GM18499 (cell line): Measurements from ENCODE around the gene SHROOM3.
"Not testable (repeated sequence)": the region's sequence is repeated elsewhere in the genome, so short reads cannot be mapped to it uniquely, and the experiment has no call there.

Source experiments
- ATAC-seq: cut with Tn5 transposase; IDR thresholded peaks from one replicate; pipeline ENCODE4 v1.9.1; 2021; ENCODE audit warnings: moderate number of reproducible peaks; ENCODE audit not compliant: insufficient read depth, unreplicated experiment

SHROOM3 gene

DNA sequence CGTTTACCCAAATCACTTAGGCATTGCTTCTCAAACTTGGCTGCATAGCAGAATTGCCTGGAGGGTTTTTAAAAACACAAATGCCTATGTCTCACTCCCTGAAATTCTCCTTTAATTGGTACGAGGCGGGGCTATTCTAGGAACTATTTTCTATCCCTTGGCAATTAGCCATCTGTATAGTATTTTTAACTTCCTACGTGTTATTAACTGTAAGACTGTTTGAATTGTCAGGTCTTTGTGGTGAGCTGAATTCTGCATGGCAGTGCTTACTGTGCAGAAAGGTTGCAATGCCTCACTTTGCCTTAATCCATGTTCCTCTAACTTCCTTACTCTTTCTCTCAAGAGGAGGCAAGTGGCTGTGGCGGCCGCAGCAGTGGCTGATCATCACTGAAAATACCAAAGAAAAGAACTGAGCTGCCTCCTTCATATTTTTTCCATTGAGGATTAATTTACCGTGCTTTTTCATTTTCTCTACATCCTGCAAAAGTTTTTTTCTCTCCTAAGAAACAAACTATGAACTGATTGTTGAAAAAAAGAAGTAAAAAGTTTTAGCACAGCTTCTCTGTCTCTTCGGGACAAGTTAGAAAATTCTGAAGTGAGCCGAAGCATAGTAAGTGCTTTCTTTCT is at the start of gene SHROOM3:
Gene SHROOM3 (plus strand): TSS at position 329 of the 627 bp plus-strand sequence. CDS start 824 bp downstream, outside the sequence.
- no peak for ATAC-seq

GRCh38 chr4:76385974-76386373 is 49.1 kb upstream of the SHROOM3 start:
- no peak for ATAC-seq

GRCh38 chr4:76386566-76387305 is 48.3 kb upstream of the SHROOM3 start:
- no peak for ATAC-seq

GRCh38 chr4:76388160-76388908 is 46.7 kb upstream of the SHROOM3 start:
- ATAC-seq, result no peak

GRCh38 chr4:76401654-76402053 is 33.4 kb upstream of the SHROOM3 start:
- ATAC-seq, result no peak

GRCh38 chr4:76406081-76406480 is 28.9 kb upstream of the SHROOM3 start:
- no peak for ATAC-seq

- ATAC-seq, result no peak
Measured at GRCh38 chr4:76407440-76408119, 27.4 kb upstream of the SHROOM3 start.

DNA sequence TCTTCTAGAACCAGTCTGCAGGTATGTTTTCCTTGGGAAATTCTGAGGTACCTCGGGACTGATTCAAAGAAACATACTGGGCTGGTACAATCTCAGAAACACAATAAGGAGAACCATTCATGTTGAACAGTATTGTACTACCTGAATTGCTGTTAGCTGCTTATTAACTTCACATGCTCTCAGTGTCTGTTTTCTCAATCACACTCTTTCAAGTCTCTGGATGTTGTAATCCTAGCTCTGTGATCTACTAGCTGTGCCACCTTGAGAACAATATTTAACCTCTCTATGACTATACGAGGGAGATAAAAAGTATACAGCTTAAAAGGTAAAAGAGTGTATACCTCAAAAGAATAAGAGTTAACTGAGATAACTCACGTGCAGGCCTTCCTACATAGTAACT is 24.4 kb upstream of the SHROOM3 start:
- ATAC-seq, result no peak

GRCh38 chr4:76420188-76420761 is 14.8 kb upstream of the SHROOM3 start:
- no peak for ATAC-seq

DNA sequence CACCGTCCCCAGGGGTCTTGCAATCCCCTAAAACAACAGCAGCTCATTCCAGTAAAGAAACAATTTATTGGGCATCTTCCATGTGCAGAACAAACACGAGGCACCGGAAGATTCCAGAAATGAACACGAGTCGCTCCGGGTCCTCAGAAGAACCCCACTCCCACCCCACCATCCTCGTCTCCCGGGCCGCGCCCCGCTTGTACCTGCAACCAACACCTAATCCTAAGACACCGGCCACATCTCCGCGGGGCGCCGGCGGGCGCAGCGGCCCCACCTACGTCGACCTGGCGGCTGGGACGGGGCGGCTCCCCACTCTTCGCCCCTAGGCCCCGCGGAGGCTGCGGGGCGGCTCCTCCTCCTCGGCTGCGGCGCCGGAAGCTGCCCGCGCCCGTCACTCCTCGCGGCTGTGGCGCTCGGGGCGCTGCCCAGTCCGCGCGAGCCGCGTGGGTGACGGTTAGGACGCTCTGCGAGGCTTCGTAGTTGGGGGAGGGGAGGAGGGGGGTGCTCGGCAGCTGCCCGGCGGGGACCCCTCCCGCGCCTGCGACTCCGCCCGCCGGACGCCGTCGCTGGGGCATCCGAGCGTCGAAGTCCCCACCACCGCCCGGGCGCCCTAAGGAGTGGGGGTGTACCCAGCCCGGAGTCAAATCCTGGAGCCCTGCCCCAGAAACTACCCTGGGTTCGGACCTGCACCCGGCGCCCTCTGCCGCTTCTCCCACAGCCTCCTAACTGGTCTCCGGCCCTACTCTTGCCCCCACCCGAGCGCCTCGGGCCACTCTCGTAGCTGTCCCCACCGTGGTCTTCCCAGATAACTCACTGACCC is 14.1 kb upstream of the SHROOM3 start, which contains the start of gene CCDC158:
Gene CCDC158 (minus strand): TSS at position 380 of the 820 bp plus-strand sequence. CDS start 17,934 bp downstream, outside the sequence.
- no peak for ATAC-seq

GRCh38 chr4:76423159-76423558 is 11.9 kb upstream of the SHROOM3 start:
- ATAC-seq, result not testable (repeated sequence)

DNA sequence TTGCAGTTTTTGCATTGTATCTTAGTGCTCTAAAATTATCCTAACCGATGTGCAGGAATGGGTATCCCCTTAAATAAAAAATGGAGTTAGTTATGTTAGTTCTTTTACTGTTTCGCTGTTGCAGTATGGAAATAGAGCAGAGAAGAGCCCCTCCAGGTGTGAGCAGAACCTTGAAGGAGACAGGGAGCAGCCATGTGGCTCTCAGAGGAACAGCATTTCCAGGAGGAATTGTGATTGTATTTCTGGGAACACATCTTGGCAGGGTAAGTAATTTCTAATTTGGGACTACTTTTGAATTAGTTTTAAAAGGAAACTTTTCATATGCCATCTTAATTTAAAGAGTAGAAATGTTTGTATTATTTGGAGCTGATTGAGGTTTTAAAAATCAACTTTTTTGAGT is 8.8 kb upstream of the SHROOM3 start:
- ATAC-seq, result no peak

DNA sequence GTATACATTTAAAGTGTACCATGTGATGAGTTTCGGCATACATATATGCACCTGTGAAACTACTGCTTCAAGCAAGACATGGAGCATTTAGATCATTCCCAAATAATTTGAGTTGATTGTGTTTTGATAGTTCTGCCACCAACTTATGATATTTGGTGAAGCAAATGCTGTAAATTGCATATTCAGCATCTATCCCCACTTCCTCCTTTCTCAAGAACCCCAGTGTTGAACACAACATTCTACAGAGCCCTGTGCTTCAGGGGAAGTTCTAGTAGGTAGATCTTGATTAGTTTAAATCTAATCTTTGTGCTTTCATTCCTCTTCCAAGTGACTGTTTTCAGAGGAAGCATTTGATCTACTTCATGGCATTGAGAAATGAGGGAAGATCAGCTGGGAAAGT is 5.4 kb upstream of the SHROOM3 start:
- ATAC-seq, result no peak

DNA sequence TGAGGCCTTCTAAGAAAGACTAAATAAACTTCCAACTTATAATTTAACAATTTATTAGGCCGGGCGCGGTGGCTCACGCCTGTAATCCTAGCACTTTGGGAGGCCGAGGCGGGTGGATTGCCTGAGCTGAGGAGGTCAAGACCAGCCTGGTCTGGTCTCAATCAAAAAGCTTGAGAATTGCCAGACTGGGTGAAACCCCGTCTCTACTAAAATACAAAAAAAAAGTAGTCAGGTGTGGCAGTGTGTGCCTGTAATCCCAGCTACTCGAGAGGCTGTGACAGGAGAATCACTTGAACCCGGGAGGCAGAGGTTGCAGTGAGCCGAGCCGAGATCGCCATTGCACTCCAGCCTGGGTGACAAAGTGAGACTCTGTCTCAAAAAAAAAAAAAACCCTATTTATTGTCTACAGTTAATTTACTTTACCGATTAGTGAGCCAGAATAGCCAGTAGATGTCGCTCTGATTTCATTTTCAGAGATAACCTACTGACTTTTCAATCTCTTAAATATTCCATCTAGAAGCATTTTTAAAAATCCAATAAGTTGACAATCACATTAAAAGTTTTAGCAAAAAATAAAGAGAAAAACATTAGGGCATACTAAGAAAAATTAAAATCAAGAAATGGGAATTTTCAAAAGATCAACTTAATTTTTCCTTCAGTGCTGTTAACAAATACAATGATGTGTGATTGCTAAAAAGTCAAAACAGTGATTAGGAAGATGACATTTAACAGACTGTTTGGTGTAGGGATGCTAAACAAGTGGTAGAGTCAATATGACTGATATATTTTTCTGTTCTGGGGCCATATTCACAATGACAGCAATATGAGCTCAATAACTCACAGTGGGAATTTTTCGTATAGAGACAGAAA is 4.3 kb upstream of the SHROOM3 start:
- ATAC-seq, result no peak

- no peak for ATAC-seq
Measured at GRCh38 chr4:76435528-76436319, 695 bp downstream of the SHROOM3 start.

- ATAC-seq, result no peak
Measured at GRCh38 chr4:76439491-76439890, 4.5 kb downstream of the SHROOM3 start.

GRCh38 chr4:76441881-76442280 is 6.9 kb downstream of the SHROOM3 start:
- no peak for ATAC-seq

- ATAC-seq, result no peak
Measured at GRCh38 chr4:76442807-76443206, 7.8 kb downstream of the SHROOM3 start.
